Loucy (cell line): Measurements from ENCODE around the gene DOCK6.

ENCODE experiments used
- EZH2phosphoT487 ChIP-seq: fragments of 200-600 bp; IDR thresholded peaks from 2 replicates; pipeline ENCODE4 v1.6.1; 2018; ENCODE audit warnings: antibody characterized with exemption, mild to moderate bottlenecking, moderate library complexity, borderline replicate concordance
- TF ChIP-seq, protein P1 (sequence below): fragments of 200-600 bp; sonication (generic); conservative IDR thresholded peaks from 2 replicates; pipeline ENCODE4 v1.5.1; 2014; ENCODE audit warnings: mild to moderate bottlenecking, antibody characterized with exemption, low read length

DNA sequence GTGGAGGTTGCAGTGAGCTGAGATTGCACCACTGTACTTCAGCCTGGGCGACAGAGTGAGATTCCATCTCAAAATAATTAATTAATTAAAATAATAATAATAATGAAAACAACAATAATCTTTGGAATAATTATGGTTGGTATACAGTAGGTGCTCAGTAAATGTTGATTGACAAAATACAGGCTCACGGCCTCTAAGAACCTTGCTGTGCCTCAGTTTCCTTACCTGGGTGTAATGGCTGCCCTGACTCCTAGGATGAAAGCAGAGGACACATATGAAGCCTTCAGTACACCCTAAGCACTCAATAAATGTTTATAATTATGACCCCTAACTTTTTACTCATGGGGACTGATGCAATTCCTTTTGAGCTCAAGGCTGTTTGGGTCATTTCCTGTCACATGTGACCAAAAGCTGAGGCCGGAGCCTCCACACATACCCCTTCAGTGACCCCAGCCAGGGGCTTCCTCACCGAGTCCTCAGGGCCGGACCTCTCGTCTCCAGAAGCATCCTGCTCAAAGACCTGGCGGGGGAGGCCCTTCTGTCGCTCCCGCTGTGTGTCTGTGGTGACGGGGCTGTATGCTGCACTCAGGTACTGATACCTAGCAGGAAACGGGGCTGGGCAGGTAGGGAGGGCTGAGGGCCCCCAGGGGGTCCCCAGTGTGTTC, 10.5 kb downstream of the DOCK6 start:
- TF ChIP-seq, protein P1, sequence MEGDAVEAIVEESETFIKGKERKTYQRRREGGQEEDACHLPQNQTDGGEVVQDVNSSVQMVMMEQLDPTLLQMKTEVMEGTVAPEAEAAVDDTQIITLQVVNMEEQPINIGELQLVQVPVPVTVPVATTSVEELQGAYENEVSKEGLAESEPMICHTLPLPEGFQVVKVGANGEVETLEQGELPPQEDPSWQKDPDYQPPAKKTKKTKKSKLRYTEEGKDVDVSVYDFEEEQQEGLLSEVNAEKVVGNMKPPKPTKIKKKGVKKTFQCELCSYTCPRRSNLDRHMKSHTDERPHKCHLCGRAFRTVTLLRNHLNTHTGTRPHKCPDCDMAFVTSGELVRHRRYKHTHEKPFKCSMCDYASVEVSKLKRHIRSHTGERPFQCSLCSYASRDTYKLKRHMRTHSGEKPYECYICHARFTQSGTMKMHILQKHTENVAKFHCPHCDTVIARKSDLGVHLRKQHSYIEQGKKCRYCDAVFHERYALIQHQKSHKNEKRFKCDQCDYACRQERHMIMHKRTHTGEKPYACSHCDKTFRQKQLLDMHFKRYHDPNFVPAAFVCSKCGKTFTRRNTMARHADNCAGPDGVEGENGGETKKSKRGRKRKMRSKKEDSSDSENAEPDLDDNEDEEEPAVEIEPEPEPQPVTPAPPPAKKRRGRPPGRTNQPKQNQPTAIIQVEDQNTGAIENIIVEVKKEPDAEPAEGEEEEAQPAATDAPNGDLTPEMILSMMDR = no peak
- no peak for TF ChIP-seq EZH2phosphoT487
